Naive thymus-derived CD4-positive, alpha-beta T cell (primary cell): ENCODE data around the gene TMEM62. TPM values are rescaled to one million over a fixed set of nuclear protein-coding genes. Genes with fewer than 3 reads are reported as not detected.
"Not testable (repeated sequence)": the region's sequence is repeated elsewhere in the genome, so short reads cannot be mapped to it uniquely, and the experiment has no call there.

Source experiments
- ATAC-seq: fragments of 150-1000 bp; cut with Tn5 transposase; 2 replicates; pipeline ENCODE4 v1.10.0; 2021; ENCODE audit warnings: mild to moderate bottlenecking, moderate library complexity
- CTCF ChIA-PET: fragments of 350-600 bp; sonication (Branson Sonifier 250); formaldehyde crosslinking; loops from one replicate; lab custom pipeline; 2021; ENCODE audit warnings: antibody characterized with exemption; lab: Charles Lee
- POLR2A ChIA-PET: fragments of 350-600 bp; sonication (Branson Sonifier 250); formaldehyde crosslinking; loops from one replicate; lab custom pipeline; 2021; ENCODE audit warnings: antibody characterized with exemption, inconsistent platforms; lab: Charles Lee
- DNase-seq, 9 donors: peaks; one replicate each; pipeline versions ENCODE4 v3.0.0 to v3.0.0-alpha.2; 2020 to 2022; ENCODE audit warnings: mixed read lengths in 1 of 9
- H3K27ac ChIP-seq: one replicate; pipeline ENCODE4 v1.7.0; 2013; ENCODE audit warnings: mild to moderate bottlenecking, low read depth, low read length, moderate library complexity
- H3K27me3 ChIP-seq, 2 donors: one replicate each; pipeline ENCODE4 v1.7.0; 2013; ENCODE audit warnings: low read length in 2 of 2, mild to moderate bottlenecking in 2 of 2, moderate library complexity in 2 of 2; ENCODE audit not compliant: control insufficient read depth in 2 of 2, insufficient read depth in 2 of 2
- H3K36me3 ChIP-seq, 3 experiments: 1 replicate in 2 of 3; 2 replicates in 1 of 3; pipeline ENCODE4 v1.7.0; 2013; ENCODE audit warnings: low read length in 3 of 3, mild to moderate bottlenecking in 3 of 3, moderate library complexity in 1 of 3; ENCODE audit not compliant: insufficient read depth in 3 of 3, control insufficient read depth in 2 of 3
- H3K4me1 ChIP-seq, 2 donors: one replicate each; pipeline ENCODE4 v1.7.0; 2013; ENCODE audit warnings: low read length in 2 of 2, mild to moderate bottlenecking in 2 of 2, moderate library complexity in 1 of 2; ENCODE audit not compliant: control insufficient read depth in 2 of 2, insufficient read depth in 2 of 2
- H3K4me3 ChIP-seq: 2 replicates; pipeline ENCODE4 v1.7.0; 2013; ENCODE audit warnings: mild to moderate bottlenecking, low read length
- H3K9me3 ChIP-seq, 3 experiments: 1 replicate in 2 of 3; 2 replicates in 1 of 3; pipeline ENCODE4 v1.7.0; 2013; ENCODE audit warnings: low read length in 3 of 3; ENCODE audit not compliant: control insufficient read depth in 2 of 3
- H3K27ac Mint-ChIP-seq, 9 donors: one replicate each; pipeline ENCODE4 v1.8.0; 2020 to 2022; ENCODE audit warnings: mixed read lengths in 9 of 9, mild to moderate bottlenecking in 8 of 9, moderate library complexity in 5 of 9, inconsistent platforms in 2 of 9
- H3K27me3 Mint-ChIP-seq, 5 donors: one replicate each; pipeline ENCODE4 v1.8.0; 2021 to 2022; ENCODE audit warnings: mixed read lengths in 5 of 5, mild to moderate bottlenecking in 1 of 5
- H3K36me3 Mint-ChIP-seq, 5 donors: one replicate each; pipeline ENCODE4 v1.8.0; 2020 to 2022; ENCODE audit warnings: mixed read lengths in 5 of 5, mild to moderate bottlenecking in 3 of 5, inconsistent platforms in 1 of 5
- H3K4me1 Mint-ChIP-seq, 7 donors: one replicate each; pipeline ENCODE4 v1.8.0; 2020 to 2022; ENCODE audit warnings: mixed read lengths in 7 of 7, mild to moderate bottlenecking in 3 of 7, inconsistent platforms in 1 of 7
- H3K4me3 Mint-ChIP-seq, 10 donors: one replicate each; pipeline ENCODE4 v1.8.0; 2020 to 2022; ENCODE audit warnings: mild to moderate bottlenecking in 10 of 10, mixed read lengths in 10 of 10, moderate library complexity in 6 of 10, inconsistent platforms in 2 of 10
- H3K9me3 Mint-ChIP-seq, 11 donors: one replicate each; pipeline ENCODE4 v1.8.0; 2020 to 2022; ENCODE audit warnings: mixed read lengths in 11 of 11, mild to moderate bottlenecking in 4 of 11, inconsistent platforms in 1 of 11, moderate library complexity in 1 of 11
- intact Hi-C, 2 donors: fragments of 100-400 bp; cut with micrococcal nuclease; formaldehyde crosslinking; loops; one replicate each; pipeline ENCODE4 v1.15.1; 2023
- polyA plus RNA-seq, 2 donors: library from polyadenylated mRNA; unstranded; fragments of 300-500 nt; fragmentation: Illumina TruSeq; gene quantifications; one replicate each; pipeline ENCODE4 v1.2.3, GENCODE V29; 2021
- total RNA-seq, 6 experiments: library from RNA in 5 of 6; stranded (reverse) in 5 of 6; gene quantifications; 1 replicate in 5 of 6; 2 replicates in 1 of 6; pipeline ENCODE4 v1.2.3 and lab custom pipeline; 2021 to 2026

Gene TMEM62
- total and polyA plus RNA-seq, 7 experiments from 2014 or later, result 3.6 to 21.5 (median 15.2) TPM

DNA sequence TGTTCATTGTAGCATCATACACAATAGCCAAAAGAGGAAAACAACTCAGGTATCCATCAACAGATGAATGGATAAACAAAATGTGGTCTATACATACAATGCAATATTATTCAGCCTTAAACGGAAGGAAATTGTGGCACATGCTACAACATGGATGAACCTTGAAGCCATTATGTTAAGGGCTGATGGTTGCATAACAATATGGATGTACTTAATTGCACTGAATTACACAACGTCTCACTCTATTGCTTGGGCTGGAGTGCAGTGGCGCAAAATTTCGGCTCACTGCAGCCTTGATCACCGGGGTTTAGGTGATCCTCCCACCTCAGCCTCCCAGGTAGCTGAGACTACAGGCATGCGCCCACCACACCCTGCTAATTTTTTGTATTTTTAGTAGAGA lies 7.0 kb upstream of the TMEM62 start:
- Mint-ChIP-seq H3K4me3 (no peak overlapping the region), H3K4me1 (peaks cover 15 to 27% (median 17%) of the 10 kb centered on the region in 7 donors), H3K36me3 (peaks cover 0 to 4% (median 4%) of the 10 kb centered on the region in 5 donors), H3K27me3 (peaks cover 5 to 33% (median 7%) of the 10 kb centered on the region in 5 donors), H3K27ac (no peak overlapping the region), H3K9me3 (peaks cover 0 to 12% (median 7%) of the 10 kb centered on the region in 11 donors)
- Histone ChIP-seq H3K36me3 (no peaks in the 10 kb centered on the region), H3K27ac (no peak overlapping the region), H3K9me3 (no peaks in the 10 kb centered on the region), H3K27me3 (no peaks in the 10 kb centered on the region), H3K4me1 (peaks cover 0 to 9% of the 10 kb centered on the region in 2 donors), H3K4me3 (no peak overlapping the region)
- CTCF ChIA-PET, result no interaction called here
- DNase-seq (no peak), ATAC-seq (no peak)
- POLR2A ChIA-PET, result interaction anchor here (1.0 kb wide), 1 partner anchor 59 kb away, joined by 3 read pairs; the partner anchor contains the start of gene CCNDBP1
- intact Hi-C loops, result no loop called here

GRCh38 chr15:43127752-43128151 lies 5.6 kb upstream of the TMEM62 start:
- DNase-seq (no peak), ATAC-seq (no peak)
- Mint-ChIP-seq H3K27me3 (peaks cover 5 to 28% (median 7%) of the 10 kb centered on the region in 5 donors), H3K9me3 (peaks cover 0 to 12% (median 7%) of the 10 kb centered on the region in 11 donors), H3K36me3 (peaks cover 0 to 4% (median 4%) of the 10 kb centered on the region in 5 donors), H3K27ac (no peak overlapping the region), H3K4me3 (no peak overlapping the region), H3K4me1 (peaks cover 8 to 19% (median 13%) of the 10 kb centered on the region in 7 donors)
- intact Hi-C loops, result no loop called here
- Histone ChIP-seq H3K9me3 (no peaks in the 10 kb centered on the region), H3K4me1 (peaks cover 0 to 4% of the 10 kb centered on the region in 2 donors), H3K27ac (no peak overlapping the region), H3K36me3 (no peaks in the 10 kb centered on the region), H3K27me3 (no peaks in the 10 kb centered on the region), H3K4me3 (no peak overlapping the region)
- POLR2A ChIA-PET, result no interaction called here
- CTCF ChIA-PET, result no interaction called here

- H3K4me3 ChIP-seq, DNase-seq, H3K27me3 ChIP-seq, H3K9me3 ChIP-seq, H3K36me3 Mint-ChIP-seq, ATAC-seq, H3K4me1 ChIP-seq, intact Hi-C loops, H3K27ac ChIP-seq, POLR2A ChIA-PET, H3K27ac Mint-ChIP-seq, H3K36me3 ChIP-seq, CTCF ChIA-PET: not testable (repeated sequence)
- peaks cover 7 to 20% (median 11%) of the 10 kb centered on the region in 7 donors for H3K4me1 Mint-ChIP-seq
- H3K9me3 Mint-ChIP-seq, result peaks cover 0 to 12% (median 7%) of the 10 kb centered on the region in 11 donors
- H3K4me3 Mint-ChIP-seq, result peak overlapping the region in 1 of 10 donors; percentile 37
- H3K27me3 Mint-ChIP-seq, result peaks cover 5 to 28% (median 7%) of the 10 kb centered on the region in 5 donors
Observed at GRCh38 chr15:43128174-43128979, 5.0 kb upstream of the TMEM62 start.

- no peak overlapping the region for H3K27ac ChIP-seq
- H3K27ac Mint-ChIP-seq, result no peak overlapping the region
- peaks cover under 1 to 5% of the 10 kb centered on the region in 2 donors for H3K4me1 ChIP-seq
- CTCF ChIA-PET, result no interaction called here
- intact Hi-C loops, result no loop called here
- H3K9me3 Mint-ChIP-seq, result peaks cover 0 to 12% (median 7%) of the 10 kb centered on the region in 11 donors
- H3K36me3 Mint-ChIP-seq, result peaks cover 0 to 4% (median 2%) of the 10 kb centered on the region in 5 donors
- H3K9me3 ChIP-seq, result no peaks in the 10 kb centered on the region
- H3K4me3 Mint-ChIP-seq, result peak overlapping the region in 1 of 10 donors; percentile 37
- no peak overlapping the region for H3K4me3 ChIP-seq
- peaks cover 5 to 28% (median 7%) of the 10 kb centered on the region in 5 donors for H3K27me3 Mint-ChIP-seq
- peaks cover 3 to 17% (median 6%) of the 10 kb centered on the region in 7 donors for H3K4me1 Mint-ChIP-seq
- POLR2A ChIA-PET, result no interaction called here
- H3K27me3 ChIP-seq, result no peaks in the 10 kb centered on the region
- ATAC-seq (no peak), DNase-seq (no peak)
- peaks cover 0 to 3% (median 0%) of the 10 kb centered on the region in 3 experiments for H3K36me3 ChIP-seq
Observed at GRCh38 chr15:43128980-43129335, 4.4 kb upstream of the TMEM62 start.

DNA sequence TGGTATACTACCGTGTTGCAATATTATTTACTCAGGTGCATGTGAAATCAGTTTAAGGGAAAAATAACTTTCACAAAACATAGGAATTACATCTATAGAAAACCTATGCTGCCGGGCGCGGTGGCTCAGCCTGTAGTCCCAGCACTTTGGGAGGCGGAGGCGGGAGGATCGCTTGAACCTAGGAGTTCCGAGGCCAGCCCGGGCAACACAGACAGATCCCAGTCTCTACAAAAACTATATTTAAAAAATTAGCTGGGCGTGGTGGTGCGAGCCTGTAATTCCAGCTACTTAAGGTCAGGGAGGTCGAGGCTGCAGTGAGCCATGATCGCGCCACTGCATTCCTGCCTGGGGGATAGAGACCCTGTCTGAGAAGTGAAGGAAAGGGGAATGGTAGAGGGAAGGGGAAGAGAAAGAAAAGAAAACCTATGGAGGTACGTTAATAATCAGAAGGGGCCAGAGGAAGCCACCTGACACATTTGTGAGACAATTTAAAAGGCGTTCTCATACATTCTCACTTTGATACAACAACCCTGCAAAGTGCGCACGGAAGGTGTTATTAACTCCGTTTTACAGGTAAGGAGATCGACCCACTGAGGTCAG lies 456 bp upstream of the TMEM62 start:
- peak overlapping the region; percentile 67 to 93 (median 88) for H3K27ac Mint-ChIP-seq

GRCh38 chr15:43134157-43134635 lies 810 bp downstream of the TMEM62 start:
- Mint-ChIP-seq H3K9me3 (peaks cover 0 to 5% (median 3%) of the 10 kb centered on the region in 11 donors), H3K4me3 (peak overlapping the region; percentile 86 to 97 (median 94)), H3K4me1 (peaks cover 13 to 33% (median 21%) of the 10 kb centered on the region in 7 donors), H3K27ac (peak overlapping the region; percentile 65 to 93 (median 85)), H3K27me3 (peaks cover 0 to 12% (median 7%) of the 10 kb centered on the region in 5 donors), H3K36me3 (peaks cover 7 to 27% (median 20%) of the 10 kb centered on the region in 5 donors)
- Histone ChIP-seq H3K9me3 (no peaks in the 10 kb centered on the region), H3K27me3 (no peaks in the 10 kb centered on the region), H3K4me3 (peak overlapping the region; percentile 65), H3K36me3 (peaks cover 0 to 12% (median 4%) of the 10 kb centered on the region in 3 experiments), H3K27ac (peak overlapping the region; percentile 72), H3K4me1 (peaks cover 6 to 11% of the 10 kb centered on the region in 2 donors)
- ChIA-PET POLR2A (interaction anchor here (0.7 to 1.3 kb wide), 2 partner anchors 50 to 201 kb away, joined by 3 to 4 read pairs; no protein-coding TSS in a partner anchor), CTCF (no interaction called here)
- ATAC-seq, result peak; percentile 12
- DNase-seq, result no peak
- intact Hi-C loops, result loop anchor here in 1 of 2 donors (2.0 to 5.0 kb wide), 2 partner anchors 17 to 37 kb away; no protein-coding TSS in a partner anchor

More for the DNA sequence above, 456 bp upstream of the TMEM62 start:
- H3K4me1 ChIP-seq, result peaks cover 6 to 11% of the 10 kb centered on the region in 2 donors
- H3K9me3 ChIP-seq, result no peaks in the 10 kb centered on the region
- H3K4me1 Mint-ChIP-seq, result peaks cover 13 to 29% (median 23%) of the 10 kb centered on the region in 7 donors
- DNase-seq (no peak), ATAC-seq (no peak)
- intact Hi-C loops, result loop anchor here (1.0 to 5.0 kb wide), 6 partner anchors 10 to 52 kb away; partner anchors contain the start of genes CCNDBP1 (in 1 of the 2) and UBR1 (in 1 of the 2)
- H3K27me3 ChIP-seq, result no peaks in the 10 kb centered on the region
- CTCF ChIA-PET, result no interaction called here
- H3K36me3 Mint-ChIP-seq, result peaks cover 3 to 17% (median 9%) of the 10 kb centered on the region in 5 donors
- H3K4me3 Mint-ChIP-seq, result peak overlapping the region; percentile 86 to 96 (median 91)
- H3K27ac ChIP-seq, result peak overlapping the region; percentile 72
- H3K36me3 ChIP-seq, result peaks cover 0 to 6% (median 0%) of the 10 kb centered on the region in 3 experiments
- peaks cover under 1 to 18% (median 7%) of the 10 kb centered on the region in 5 donors for H3K27me3 Mint-ChIP-seq
- POLR2A ChIA-PET, result interaction anchor here (1.1 kb wide), 1 partner anchor 27 kb away, joined by 6 read pairs; the partner anchor contains the start of gene UBR1
- peaks cover 0 to 12% (median 7%) of the 10 kb centered on the region in 11 donors for H3K9me3 Mint-ChIP-seq
- peak overlapping the region; percentile 65 for H3K4me3 ChIP-seq
